Activated CD8-positive, alpha-beta T cell treated with anti-CD3 and anti-CD28 coated beads, Interleukin-2, amount 10 ng/mL, durations not matched to agents 7 days and 5 days (primary cell): ENCODE data around the gene RPA3. TPM values are rescaled to one million over a fixed set of nuclear protein-coding genes. Genes with fewer than 3 reads are reported as not detected.
"Not testable (repeated sequence)": the region's sequence is repeated elsewhere in the genome, so short reads cannot be mapped to it uniquely, and the experiment has no call there.

Experiments used
- ATAC-seq: fragments of 150-1000 bp; cut with Tn5 transposase; one replicate; pipeline ENCODE4 v1.10.0; 2021; ENCODE audit warnings: moderate library complexity
- CTCF ChIA-PET: fragments of 350-600 bp; sonication (Branson Sonifier 250); formaldehyde crosslinking; loops from one replicate; lab custom pipeline; 2021; ENCODE audit warnings: antibody characterized with exemption; lab: Charles Lee
- POLR2A ChIA-PET: fragments of 350-600 bp; sonication (Branson Sonifier 250); formaldehyde crosslinking; loops from one replicate; lab custom pipeline; 2021; ENCODE audit warnings: antibody characterized with exemption; lab: Charles Lee
- DNase-seq: peaks from one replicate; pipeline ENCODE4 v3.0.0-alpha.2; 2020
- H3K27ac Mint-ChIP-seq: one replicate; pipeline ENCODE4 v1.8.0; 2021; ENCODE audit warnings: mild to moderate bottlenecking, mixed read lengths
- H3K27me3 Mint-ChIP-seq: one replicate; pipeline ENCODE4 v1.8.0; 2021; ENCODE audit warnings: low read depth, mixed read lengths
- H3K36me3 Mint-ChIP-seq: one replicate; pipeline ENCODE4 v1.8.0; 2021; ENCODE audit warnings: low read depth, mixed read lengths
- H3K4me1 Mint-ChIP-seq: one replicate; pipeline ENCODE4 v1.8.0; 2021; ENCODE audit warnings: low read depth, mixed read lengths
- H3K4me3 Mint-ChIP-seq: one replicate; pipeline ENCODE4 v1.8.0; 2021; ENCODE audit warnings: mild to moderate bottlenecking, mixed read lengths
- H3K9me3 Mint-ChIP-seq: one replicate; pipeline ENCODE4 v1.8.0; 2022; ENCODE audit warnings: mixed read lengths; ENCODE audit not compliant: insufficient read depth
- total RNA-seq, 2 experiments: library from RNA; stranded (reverse); gene quantifications; one replicate each; pipeline ENCODE4 v1.2.3, GENCODE V29; 2021

The RPA3 gene
- total RNA-seq, 2 experiments from 2014 or later = 117 TPM

GRCh38 chr7:7693881-7694280, 24.5 kb downstream of the RPA3 start:
- CTCF ChIA-PET = interaction anchor here (1.7 to 2.8 kb wide), 2 partner anchors 13 kb away, joined by 7 to 16 read pairs; no protein-coding TSS in a partner anchor
- no peaks in the 10 kb centered on the region for H3K9me3 Mint-ChIP-seq
- no peak overlapping the region for H3K27ac Mint-ChIP-seq
- no peak overlapping the region for H3K4me3 Mint-ChIP-seq
- peaks cover 9% of the 10 kb centered on the region for H3K4me1 Mint-ChIP-seq
- no peaks in the 10 kb centered on the region for H3K27me3 Mint-ChIP-seq
- peaks cover 7% of the 10 kb centered on the region for H3K36me3 Mint-ChIP-seq
- POLR2A ChIA-PET = no interaction called here
- DNase-seq (no peak), ATAC-seq (no peak)

GRCh38 chr7:7688956-7689355, 29.5 kb downstream of the RPA3 start:
- ChIA-PET CTCF (interaction anchor here (1.0 to 2.1 kb wide), 3 partner anchors 8 to 502 kb away, joined by 4 to 8 read pairs (median 6); no protein-coding TSS in a partner anchor), POLR2A (no interaction called here)
- Mint-ChIP-seq H3K27ac (no peak overlapping the region), H3K27me3 (no peaks in the 10 kb centered on the region), H3K36me3 (no peaks in the 10 kb centered on the region), H3K4me3 (no peak overlapping the region), H3K9me3 (no peaks in the 10 kb centered on the region), H3K4me1 (no peaks in the 10 kb centered on the region)
- DNase-seq = no peak
- ATAC-seq = no peak

DNA sequence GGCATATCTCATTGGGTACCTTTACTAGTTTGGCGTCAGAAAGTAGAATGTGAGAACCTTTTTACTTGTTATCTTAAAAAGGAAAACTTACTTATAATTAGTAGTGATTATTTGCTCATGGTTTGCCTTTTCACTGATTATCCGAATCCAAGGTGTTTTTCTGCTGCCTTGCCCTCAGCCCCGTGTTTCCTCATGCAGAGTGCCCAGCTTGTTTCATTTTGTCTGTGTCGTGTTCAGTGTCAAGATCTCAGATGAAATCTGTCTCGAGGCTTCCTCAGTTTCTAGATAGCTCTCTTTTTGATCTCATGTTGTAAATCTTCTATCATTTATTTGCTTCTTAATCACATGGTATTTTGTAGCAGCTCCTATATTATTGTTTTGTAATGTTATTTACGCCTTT, 30.1 kb downstream of the RPA3 start:
- ChIA-PET CTCF (interaction anchor here (0.9 to 2.1 kb wide), 3 partner anchors 36 to 347 kb away, joined by 3 to 6 read pairs (median 4); partner anchors contain the start of gene UMAD1), POLR2A (interaction anchor here (0.6 to 1.2 kb wide), 2 partner anchors 26 to 232 kb away, joined by 3 read pairs; no protein-coding TSS in a partner anchor)
- Mint-ChIP-seq H3K27me3 (no peaks in the 10 kb centered on the region), H3K4me1 (no peaks in the 10 kb centered on the region), H3K27ac (no peak overlapping the region), H3K36me3 (no peaks in the 10 kb centered on the region), H3K4me3 (no peak overlapping the region), H3K9me3 (no peaks in the 10 kb centered on the region)
- DNase-seq (no peak), ATAC-seq (no peak)

- ChIA-PET POLR2A (interaction anchor here (0.6 to 1.2 kb wide), 3 partner anchors 26 to 1209 kb away, joined by 3 read pairs; no protein-coding TSS in a partner anchor), CTCF (interaction anchor here (0.9 to 2.1 kb wide), 3 partner anchors 36 to 348 kb away, joined by 3 to 6 read pairs (median 4); partner anchors contain the start of gene UMAD1)
- no peak overlapping the region for H3K27ac Mint-ChIP-seq
- no peaks in the 10 kb centered on the region for H3K27me3 Mint-ChIP-seq
- DNase-seq = no peak
- no peaks in the 10 kb centered on the region for H3K9me3 Mint-ChIP-seq
- H3K4me1 Mint-ChIP-seq = peaks cover 4% of the 10 kb centered on the region
- no peaks in the 10 kb centered on the region for H3K36me3 Mint-ChIP-seq
- no peak overlapping the region for H3K4me3 Mint-ChIP-seq
- no peak for ATAC-seq
Measured at GRCh38 chr7:7687800-7688199, 30.6 kb downstream of the RPA3 start.

GRCh38 chr7:7686811-7687508, 31.4 kb downstream of the RPA3 start:
- Mint-ChIP-seq H3K9me3 (no peaks in the 10 kb centered on the region), H3K4me1 (peaks cover 8% of the 10 kb centered on the region), H3K4me3 (no peak overlapping the region), H3K27ac (no peak overlapping the region), H3K27me3 (no peaks in the 10 kb centered on the region), H3K36me3 (no peaks in the 10 kb centered on the region)
- CTCF ChIA-PET = interaction anchor here (0.9 to 1.6 kb wide), 3 partner anchors 35 to 74 kb away, joined by 3 to 4 read pairs (median 4); partner anchors contain the start of gene UMAD1
- no peak for ATAC-seq
- no peak for DNase-seq
- POLR2A ChIA-PET = interaction anchor here (0.8 to 1.2 kb wide), 2 partner anchors 231 to 1210 kb away, joined by 3 read pairs; no protein-coding TSS in a partner anchor

- ChIA-PET POLR2A (no interaction called here), CTCF (interaction anchor here (0.5 to 3.6 kb wide), 2 partner anchors 29 to 534 kb away, joined by 3 to 68 read pairs; no protein-coding TSS in a partner anchor)
- ATAC-seq (no peak), DNase-seq (no peak)
- Mint-ChIP-seq H3K36me3 (peaks cover 3% of the 10 kb centered on the region), H3K9me3 (no peaks in the 10 kb centered on the region), H3K4me1 (peaks cover 19% of the 10 kb centered on the region), H3K27me3 (no peaks in the 10 kb centered on the region), H3K27ac (no peak overlapping the region), H3K4me3 (no peak overlapping the region)
Measured at GRCh38 chr7:7682861-7683260, 35.5 kb downstream of the RPA3 start.

- Mint-ChIP-seq H3K36me3 (peaks cover 8% of the 10 kb centered on the region), H3K4me1 (peaks cover 19% of the 10 kb centered on the region), H3K4me3 (no peak overlapping the region), H3K9me3 (no peaks in the 10 kb centered on the region), H3K27ac (no peak overlapping the region), H3K27me3 (no peaks in the 10 kb centered on the region)
- ChIA-PET CTCF (interaction anchor here (0.7 to 3.6 kb wide), 43 partner anchors 8 to 614 kb away, joined by 3 to 68 read pairs (median 7); partner anchors contain the start of genes RPA3 and UMAD1), POLR2A (interaction anchor here (1.5 kb wide), 1 partner anchor 286 kb away, joined by 4 read pairs; the partner anchor contains the start of gene GLCCI1)
- ATAC-seq (no peak), DNase-seq (no peak)
Measured at GRCh38 chr7:7681936-7682329, 36.5 kb downstream of the RPA3 start.

GRCh38 chr7:7681191-7681935, 37.0 kb downstream of the RPA3 start:
- CTCF ChIA-PET = interaction anchor here (0.7 to 3.6 kb wide), 70 partner anchors 8 to 614 kb away, joined by 3 to 68 read pairs (median 5); partner anchors contain the start of genes GLCCI1, RPA3 and UMAD1
- Mint-ChIP-seq H3K27ac (no peak overlapping the region), H3K9me3 (no peaks in the 10 kb centered on the region), H3K27me3 (no peaks in the 10 kb centered on the region), H3K4me3 (no peak overlapping the region), H3K36me3 (peaks cover 8% of the 10 kb centered on the region), H3K4me1 (peaks cover 19% of the 10 kb centered on the region)
- peak; percentile 69 for ATAC-seq
- DNase-seq = peak; percentile 67
- POLR2A ChIA-PET = interaction anchor here (0.9 to 1.5 kb wide), 2 partner anchors 83 to 287 kb away, joined by 4 read pairs; partner anchors contain the start of gene GLCCI1

- H3K27me3 Mint-ChIP-seq, H3K4me3 Mint-ChIP-seq, POLR2A ChIA-PET, H3K9me3 Mint-ChIP-seq, DNase-seq, H3K27ac Mint-ChIP-seq: not testable (repeated sequence)
- peak; percentile 30 for ATAC-seq
- peaks cover 18% of the 10 kb centered on the region for H3K36me3 Mint-ChIP-seq
- peaks cover 19% of the 10 kb centered on the region for H3K4me1 Mint-ChIP-seq
- CTCF ChIA-PET = interaction anchor here (1.7 to 3.6 kb wide), 7 partner anchors 52 to 538 kb away, joined by 7 to 68 read pairs (median 25); no protein-coding TSS in a partner anchor
Measured at GRCh38 chr7:7679640-7680039, 38.8 kb downstream of the RPA3 start.

DNA sequence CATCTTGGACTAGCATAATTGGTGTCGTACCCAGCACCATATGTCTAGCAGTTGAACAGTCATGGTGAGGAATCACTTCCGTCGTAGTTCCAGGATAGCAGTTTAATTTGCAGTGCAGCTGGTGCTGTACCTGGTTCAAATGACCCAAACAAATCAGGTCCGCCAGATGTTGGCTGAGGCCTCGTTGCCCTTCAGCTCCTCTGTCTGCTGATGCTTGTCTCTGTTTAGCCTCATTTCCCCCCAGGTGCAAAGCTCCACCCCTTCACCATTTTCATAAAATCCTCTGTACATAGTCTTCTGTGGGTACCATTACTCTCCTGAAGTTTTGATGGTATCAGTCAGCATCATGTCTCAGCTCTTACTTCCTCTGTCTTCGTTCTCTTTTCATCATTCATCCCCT, 42.7 kb downstream of the RPA3 start:
- Mint-ChIP-seq H3K27ac (no peak overlapping the region), H3K4me1 (peaks cover 10% of the 10 kb centered on the region), H3K4me3 (no peak overlapping the region), H3K27me3 (no peaks in the 10 kb centered on the region), H3K9me3 (peaks cover 12% of the 10 kb centered on the region), H3K36me3 (peaks cover 36% of the 10 kb centered on the region)
- ATAC-seq (no peak), DNase-seq (no peak)
- POLR2A ChIA-PET = no interaction called here
- CTCF ChIA-PET = no interaction called here

DNA sequence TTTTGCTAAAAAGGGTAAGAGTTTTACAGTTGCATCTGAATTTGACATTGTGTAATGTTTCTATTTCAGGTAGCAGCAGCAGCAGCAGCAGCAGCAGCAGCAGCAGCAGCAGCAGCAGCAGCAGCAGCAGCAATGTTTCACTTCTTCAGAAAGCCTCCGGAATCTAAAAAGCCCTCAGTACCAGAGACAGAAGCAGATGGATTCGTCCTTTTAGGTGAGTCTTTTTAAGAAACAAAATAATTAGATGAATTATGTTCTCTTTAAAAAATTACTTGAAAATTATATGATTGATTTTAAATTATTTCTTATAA, 45.2 kb downstream of the RPA3 start:
- ChIA-PET POLR2A (no interaction called here), CTCF (no interaction called here)
- peaks cover 7% of the 10 kb centered on the region for H3K4me1 Mint-ChIP-seq
- H3K4me3 Mint-ChIP-seq = no peak overlapping the region
- DNase-seq (no peak), ATAC-seq (no peak)
- peak overlapping the region; percentile 69 for H3K27ac Mint-ChIP-seq
- peaks cover 39% of the 10 kb centered on the region for H3K36me3 Mint-ChIP-seq
- H3K9me3 Mint-ChIP-seq = peaks cover 22% of the 10 kb centered on the region
- H3K27me3 Mint-ChIP-seq = no peaks in the 10 kb centered on the region
